AG04449 (cell line): ENCODE measurements around the gene GPR35.

Source experiments
- CTCF ChIA-PET: fragments of 350-600 bp; formaldehyde crosslinking; extraction: SDS; loops from one replicate; lab custom pipeline; 2021; ENCODE audit warnings: antibody characterized with exemption; lab: Yijun Ruan, JAX
- POLR2A ChIA-PET: fragments of 400-600, 350-600 bp; formaldehyde crosslinking; extraction: SDS; loops from one replicate; lab custom pipeline; 2020; ENCODE audit warnings: antibody characterized with exemption, inconsistent platforms; lab: Yijun Ruan, JAX
- DNase-seq: peaks from one replicate; pipeline ENCODE4 v3.0.0-alpha.2; 2010; ENCODE audit warnings: low read depth, low spot score
- H3K4me3 ChIP-seq: 2 replicates; pipeline ENCODE4 v1.5.1; 2011; ENCODE audit warnings: low read depth, mild to moderate bottlenecking, control low read depth, low read length
- TF ChIP-seq, protein P1 (sequence below): IDR thresholded peaks from one replicate; pipeline ENCODE4 v1.5.1; 2011; ENCODE audit warnings: mild to moderate bottlenecking, moderate library complexity, low read length, control low read depth, inconsistent platforms; ENCODE audit not compliant: insufficient read depth; ENCODE audit errors: missing control alignments

The GPR35 gene

DNA sequence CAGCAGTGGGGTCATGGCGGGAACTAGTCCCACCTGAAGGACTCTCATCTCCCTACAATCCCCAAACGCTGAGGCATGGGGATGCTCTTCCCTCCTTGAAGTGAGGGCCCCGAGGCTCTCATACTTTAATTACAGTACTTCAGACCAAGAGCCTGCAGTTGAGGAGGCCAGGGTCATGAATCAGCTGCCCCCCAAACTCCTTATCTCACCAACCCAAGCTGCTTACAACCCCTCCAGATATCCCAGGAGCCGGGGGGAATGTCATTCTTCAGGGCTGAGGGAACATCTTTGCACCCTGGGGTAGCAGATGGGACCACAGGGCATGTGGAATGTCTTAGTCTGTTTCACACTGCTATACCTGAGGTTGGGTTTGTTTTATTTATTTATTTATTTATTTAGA lies 41.5 kb upstream of the GPR35 start:
- DNase-seq = no peak
- POLR2A ChIA-PET = no interaction called here
- H3K4me3 ChIP-seq = no peak overlapping the region
- TF ChIP-seq, protein P1, sequence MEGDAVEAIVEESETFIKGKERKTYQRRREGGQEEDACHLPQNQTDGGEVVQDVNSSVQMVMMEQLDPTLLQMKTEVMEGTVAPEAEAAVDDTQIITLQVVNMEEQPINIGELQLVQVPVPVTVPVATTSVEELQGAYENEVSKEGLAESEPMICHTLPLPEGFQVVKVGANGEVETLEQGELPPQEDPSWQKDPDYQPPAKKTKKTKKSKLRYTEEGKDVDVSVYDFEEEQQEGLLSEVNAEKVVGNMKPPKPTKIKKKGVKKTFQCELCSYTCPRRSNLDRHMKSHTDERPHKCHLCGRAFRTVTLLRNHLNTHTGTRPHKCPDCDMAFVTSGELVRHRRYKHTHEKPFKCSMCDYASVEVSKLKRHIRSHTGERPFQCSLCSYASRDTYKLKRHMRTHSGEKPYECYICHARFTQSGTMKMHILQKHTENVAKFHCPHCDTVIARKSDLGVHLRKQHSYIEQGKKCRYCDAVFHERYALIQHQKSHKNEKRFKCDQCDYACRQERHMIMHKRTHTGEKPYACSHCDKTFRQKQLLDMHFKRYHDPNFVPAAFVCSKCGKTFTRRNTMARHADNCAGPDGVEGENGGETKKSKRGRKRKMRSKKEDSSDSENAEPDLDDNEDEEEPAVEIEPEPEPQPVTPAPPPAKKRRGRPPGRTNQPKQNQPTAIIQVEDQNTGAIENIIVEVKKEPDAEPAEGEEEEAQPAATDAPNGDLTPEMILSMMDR = no peak
- CTCF ChIA-PET = interaction anchor here (1.8 to 5.0 kb wide), 3 partner anchors 12 to 18 kb away, joined by 5 to 75 read pairs (median 10); partner anchors contain the start of gene RNPEPL1

DNA sequence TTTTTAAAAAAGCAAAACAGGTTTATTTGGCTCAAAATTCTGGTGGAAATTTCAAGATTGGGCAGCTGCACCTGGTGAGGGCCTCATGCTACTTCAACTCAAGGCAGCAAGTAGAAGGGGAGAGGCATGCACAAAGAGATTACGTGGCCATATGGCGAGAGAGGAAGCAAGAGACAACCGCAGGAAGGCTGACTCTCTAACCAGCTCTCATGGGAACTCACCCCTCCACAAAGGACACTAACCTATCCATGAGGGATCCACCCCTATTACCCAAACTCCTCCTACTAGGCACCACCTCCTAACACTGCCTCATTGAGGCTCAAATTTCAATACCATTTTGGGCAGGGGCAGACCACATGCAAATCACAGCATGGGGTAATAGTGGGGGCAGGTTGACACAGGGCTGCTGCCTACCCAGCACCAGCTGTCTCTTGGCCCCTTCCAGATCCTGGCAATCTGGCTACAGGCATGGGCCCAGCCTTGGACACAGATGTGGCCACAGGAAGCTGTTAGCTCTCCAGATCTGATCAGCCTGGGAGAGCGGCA lies 40.7 kb upstream of the GPR35 start:
- POLR2A ChIA-PET = interaction anchor here (2.3 kb wide), 1 partner anchor 24 kb away, joined by 10 read pairs; no protein-coding TSS in a partner anchor
- TF ChIP-seq, protein P1 = no peak
- peak overlapping the region; percentile 72 for H3K4me3 ChIP-seq
- DNase-seq = no peak
- CTCF ChIA-PET = interaction anchor here (1.1 to 5.0 kb wide), 5 partner anchors 13 to 70 kb away, joined by 3 to 75 read pairs (median 10); partner anchors contain the start of gene RNPEPL1

DNA sequence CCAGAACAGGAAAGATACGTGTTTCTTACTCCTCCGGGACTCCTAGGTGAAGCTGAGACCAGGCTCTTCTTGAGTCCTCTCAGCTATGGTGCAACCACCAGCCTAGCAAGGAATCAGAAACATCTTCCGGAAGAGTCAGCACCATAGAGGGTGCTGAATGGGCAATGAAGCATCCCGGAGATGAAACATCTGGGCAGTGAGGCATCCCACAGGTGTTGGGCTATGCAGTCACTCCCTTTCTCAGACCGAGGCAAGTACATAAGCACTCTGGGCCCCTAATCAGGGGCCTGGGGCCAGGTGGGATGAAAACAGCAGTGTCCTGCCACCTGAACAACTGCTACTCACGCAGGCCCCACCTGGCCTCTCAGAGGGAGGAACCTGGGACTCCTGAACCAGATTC lies 40.2 kb upstream of the GPR35 start:
- ChIA-PET CTCF (interaction anchor here (1.1 to 5.0 kb wide), 6 partner anchors 14 to 71 kb away, joined by 3 to 75 read pairs (median 12); partner anchors contain the start of gene RNPEPL1), POLR2A (interaction anchor here (1.3 to 2.3 kb wide), 2 partner anchors 12 to 24 kb away, joined by 3 to 10 read pairs; no protein-coding TSS in a partner anchor)
- DNase-seq = no peak
- TF ChIP-seq, protein P1 = no peak
- H3K4me3 ChIP-seq = peak overlapping the region; percentile 72

DNA sequence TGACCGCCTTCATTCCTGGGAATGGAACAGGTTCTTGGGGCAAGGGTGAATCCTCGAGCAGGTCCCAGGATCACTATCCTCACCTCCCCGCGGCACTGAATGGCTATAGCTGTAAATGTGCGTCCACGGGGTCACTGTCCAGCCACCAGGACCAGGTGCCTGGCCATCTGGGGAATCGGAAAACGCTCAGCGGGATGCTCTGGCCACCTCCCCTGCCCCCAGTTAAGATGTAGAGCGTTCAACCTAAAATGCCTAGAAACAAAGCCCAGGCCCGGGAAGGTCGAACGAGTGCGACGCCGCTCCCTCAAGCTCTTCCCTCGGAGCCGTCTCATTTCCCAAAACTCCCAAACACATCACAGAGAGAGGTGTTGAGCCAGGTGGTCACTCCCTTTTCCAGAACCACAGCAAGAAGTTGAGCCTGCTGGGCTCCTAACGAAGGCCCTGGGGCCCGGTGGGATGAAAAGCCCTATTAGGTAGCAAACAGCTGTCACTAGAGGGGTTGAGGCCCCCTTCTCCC lies 39.5 kb upstream of the GPR35 start:
- TF ChIP-seq, protein P1 = no peak
- ChIA-PET POLR2A (interaction anchor here (0.8 to 2.3 kb wide), 6 partner anchors 12 to 28 kb away, joined by 3 to 10 read pairs (median 4); partner anchors contain the start of genes ANKMY1 and RNPEPL1), CTCF (interaction anchor here (0.9 to 5.0 kb wide), 7 partner anchors 9 to 72 kb away, joined by 3 to 75 read pairs (median 15); partner anchors contain the start of gene RNPEPL1)
- peak overlapping the region; percentile 72 for H3K4me3 ChIP-seq
- DNase-seq = no peak

DNA sequence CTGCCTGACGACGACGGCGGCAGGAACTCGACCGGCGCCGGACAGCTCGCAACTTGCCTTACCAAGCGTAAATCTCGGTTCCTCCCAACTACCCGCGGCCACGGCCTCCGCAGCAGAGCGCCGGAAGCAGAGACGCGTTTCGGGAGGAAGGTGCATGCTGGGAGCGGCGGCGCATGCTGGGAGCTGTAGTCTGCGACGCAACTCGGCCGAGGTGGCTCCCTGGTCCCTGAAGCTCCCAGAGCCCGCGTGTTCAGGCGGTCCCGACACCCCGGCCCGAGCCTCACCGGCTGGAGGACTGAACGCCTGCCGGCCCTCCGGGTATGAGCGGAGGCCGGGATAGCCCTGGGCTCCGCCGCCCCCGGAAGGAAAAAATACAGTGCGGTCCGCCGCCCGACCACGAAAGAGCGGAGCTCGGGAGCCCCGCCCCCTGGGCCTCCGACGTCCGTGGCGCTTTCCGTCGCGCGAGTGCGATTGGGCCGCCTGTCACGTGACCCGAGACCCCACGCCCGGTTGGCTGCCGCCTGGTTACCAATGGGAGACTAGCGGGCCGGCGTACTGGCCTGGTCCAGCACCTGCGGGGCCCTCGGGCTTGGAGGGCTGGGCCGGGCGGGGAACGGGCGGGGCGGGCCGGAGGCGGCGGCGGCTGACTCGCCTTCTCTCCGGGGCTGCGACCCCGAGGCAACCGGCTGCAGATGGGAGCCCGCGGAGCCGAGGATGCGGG lies 38.9 kb upstream of the GPR35 start, which contains the start of gene CAPN10:
Gene CAPN10, plus strand, starts transcription at position 537 of the 721 bp plus-strand sequence. Its CDS starts 178 bp downstream, at position 715.
- peak within 1 kb of the TSS; percentile 72 for H3K4me3 ChIP-seq
- CTCF ChIA-PET = interaction anchor here (0.8 to 5.0 kb wide), 12 partner anchors 10 to 353 kb away, joined by 3 to 75 read pairs (median 8); partner anchors contain the start of gene RNPEPL1
- TF ChIP-seq, protein P1 = no peak
- DNase-seq = peak; percentile 47
- POLR2A ChIA-PET = interaction anchor here (0.8 to 2.3 kb wide), 7 partner anchors 13 to 29 kb away, joined by 3 to 10 read pairs (median 3); partner anchors contain the start of genes ANKMY1 and RNPEPL1
